GM12872 (cell line): ENCODE results near the gene PKP3.

Source experiments
- CTCF ChIP-seq: IDR thresholded peaks from 3 replicates; pipeline ENCODE4 v1.5.1; 2011; ENCODE audit warnings: low read depth, mild to moderate bottlenecking, low read length, moderate library complexity; ENCODE audit not compliant: insufficient read depth

The PKP3 gene

DNA sequence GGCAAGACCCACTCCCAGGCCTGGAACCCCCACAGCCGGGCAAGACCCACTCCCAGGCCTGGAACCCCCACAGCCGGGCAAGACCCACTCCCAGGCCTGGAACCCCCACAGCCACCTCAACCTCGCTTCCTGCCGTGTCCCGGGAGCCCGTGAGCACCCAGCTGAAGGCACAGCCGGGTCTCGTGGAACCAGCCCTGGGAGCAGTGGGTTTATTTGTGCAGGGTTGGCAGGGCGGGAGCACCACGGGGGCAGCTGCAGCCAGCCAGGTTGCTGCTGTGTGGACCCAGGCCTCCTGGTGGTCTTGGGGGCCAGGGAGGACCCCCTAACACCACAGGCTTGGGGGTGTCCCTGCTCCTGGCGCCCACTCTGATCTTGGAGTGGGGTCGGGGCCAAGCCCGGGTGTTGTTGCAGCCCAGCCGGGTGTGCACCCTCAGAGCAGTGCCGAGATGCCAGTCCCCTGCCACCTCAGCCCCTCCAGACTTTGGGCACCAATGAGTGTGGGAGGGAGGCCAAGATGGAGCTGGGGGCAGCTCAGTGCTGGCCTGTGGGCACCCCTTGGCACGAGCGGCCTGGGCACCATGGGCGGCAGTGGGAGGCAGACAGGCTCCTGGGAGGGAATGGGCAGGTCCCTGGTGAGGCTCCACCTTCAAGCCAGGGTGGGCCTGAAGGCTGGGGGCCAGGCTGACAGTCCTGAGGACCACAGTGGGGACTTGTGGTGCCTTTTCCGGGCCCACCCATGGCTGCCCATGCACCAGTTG lies 8.2 kb upstream of the PKP3 start:
- TF ChIP-seq CTCF = no peak

DNA sequence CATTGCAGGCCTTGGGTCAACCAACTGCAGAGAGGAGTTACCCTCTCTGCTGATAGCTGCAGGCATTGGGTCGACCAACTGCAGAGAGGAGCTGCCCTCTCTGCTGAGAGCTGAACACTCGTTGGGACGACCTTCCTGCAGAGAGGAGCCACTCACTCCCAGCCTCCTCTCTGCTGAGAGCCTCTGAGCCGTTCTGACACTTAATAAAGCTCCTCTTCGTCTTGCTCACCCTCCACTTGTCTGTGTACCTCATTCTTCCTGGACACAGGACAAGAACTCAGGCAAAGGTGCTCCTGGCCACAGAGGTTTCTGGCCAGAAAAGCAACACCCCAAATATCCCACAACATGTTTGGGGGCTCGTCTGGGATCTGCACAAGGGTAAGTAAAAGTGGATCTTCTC lies 7.5 kb upstream of the PKP3 start:
- no peak for TF ChIP-seq CTCF

DNA sequence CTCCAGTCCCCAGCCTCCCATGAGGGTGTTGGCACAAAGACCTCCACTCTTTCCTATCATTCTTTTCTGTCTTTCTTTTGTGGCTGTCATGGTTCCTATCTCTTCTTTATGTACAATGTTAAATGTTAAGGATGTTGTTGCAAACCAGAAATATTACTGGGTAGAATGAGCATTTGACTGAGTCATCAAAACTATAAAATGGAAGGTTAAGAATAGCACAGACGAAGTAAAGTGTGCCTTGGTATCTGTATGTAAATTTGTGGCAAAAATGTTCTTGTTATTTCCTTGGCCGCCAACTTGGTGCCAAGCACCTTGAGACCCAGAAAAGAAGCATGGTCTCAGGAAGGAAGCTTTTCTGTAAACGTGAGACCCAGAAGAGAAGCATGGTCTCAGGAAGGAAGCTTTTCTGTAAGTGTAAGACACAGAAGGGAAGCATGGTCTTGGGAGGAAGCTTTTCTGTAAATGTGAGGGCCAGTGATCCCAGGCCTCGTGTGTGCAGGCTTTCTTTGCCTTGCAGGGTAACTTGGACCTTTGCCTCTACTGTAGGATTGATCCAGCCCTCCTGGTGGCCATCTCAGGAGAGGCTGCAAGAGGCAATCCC lies 6.7 kb upstream of the PKP3 start:
- no peak for TF ChIP-seq CTCF

DNA sequence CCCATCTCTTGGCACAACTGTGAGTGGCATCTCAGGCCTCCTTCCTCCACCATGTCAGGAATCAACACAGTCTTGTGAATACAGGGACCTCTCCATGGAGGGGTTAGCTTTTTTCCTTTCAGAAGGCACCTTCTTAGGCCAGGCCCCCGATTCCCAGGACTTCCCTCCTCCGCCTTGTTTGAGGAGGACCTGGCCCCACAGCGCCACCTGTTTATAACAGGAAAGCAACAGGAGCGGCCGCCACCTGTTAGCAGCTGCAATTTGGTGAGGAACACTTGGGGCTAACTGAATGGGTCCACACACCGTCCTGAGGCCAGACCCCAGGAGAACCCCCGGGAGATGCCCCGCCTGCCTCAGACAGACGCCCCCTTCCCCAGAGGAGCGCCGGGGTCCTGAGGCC lies 3.8 kb upstream of the PKP3 start:
- TF ChIP-seq CTCF = no peak

- no peak for TF ChIP-seq CTCF
These were observed 2.6 kb upstream of the PKP3 start for GRCh38 chr11:391117-392017.

GRCh38 chr11:392102-392777 lies 1.8 kb upstream of the PKP3 start:
- TF ChIP-seq CTCF = no peak
